K562 (cell line): ENCODE data around the gene INHBC. TPM values are rescaled to one million over a fixed set of nuclear protein-coding genes. Genes with fewer than 3 reads are reported as not detected.

Experiments used
- ATAC-seq: fragments of 200-7000 bp; cut with Tn5 transposase; 3 replicates; pipeline ENCODE4 v1.9.1; 2020; ENCODE audit warnings: moderate library complexity
- BruUV-seq: library from RNA; stranded (reverse); fragments of 400-500 nt; replicated peaks from 2 replicates; lab custom pipeline; 2021; lab: Mats Ljungman, UMichigan
- CTCF ChIA-PET: fragments of 300-600 bp; formaldehyde crosslinking; extraction: SDS; loops from one replicate; lab custom pipeline; 2021; ENCODE audit warnings: low intra/inter-chr PET ratio; lab: Yijun Ruan, JAX
- POLR2A ChIA-PET: fragments of 300-600, 350-650 bp; sonication (Branson Sonifier 250); formaldehyde crosslinking; extraction: SDS; loops from one replicate; lab custom pipeline; 2021; ENCODE audit warnings: antibody characterized with exemption, inconsistent platforms; lab: Yijun Ruan, JAX
- DNase-seq, 4 experiments: peaks; one replicate each; pipeline versions ENCODE4 v3.0.0 to v3.0.0-alpha.2; 2011 to 2018; ENCODE audit warnings: low spot score in 3 of 4, mixed read lengths in 3 of 4; ENCODE audit errors: extremely low read depth in 1 of 4
- FAIRE-seq: peaks from 2 replicates; lab custom pipeline; 2011; peaks lifted over from hg19 to GRCh38; lab: Jason Lieb, UNC
- H2AFZ ChIP-seq: 2 replicates; pipeline ENCODE4 v1.6.0; 2011; ENCODE audit warnings: low read depth, low read length, control low read depth, inconsistent platforms
- H3K27ac ChIP-seq: fragments of 200-600 bp; 3 replicates; pipeline ENCODE4 v1.8.0; 2011; ENCODE audit warnings: low read depth, mild to moderate bottlenecking, control low read depth, inconsistent platforms, low read length, moderate library complexity, mixed read lengths; ENCODE audit errors: extremely low read depth
- H3K27me3 ChIP-seq, 2 experiments: fragments of 300-600 bp in 1 of 2; 2 replicates in 1 of 2; 3 replicates in 1 of 2; pipeline versions ENCODE4 v1.6.0 to v1.8.0; 2011; ENCODE audit warnings: inconsistent platforms in 2 of 2, low read length in 2 of 2, mild to moderate bottlenecking in 1 of 2, mixed read lengths in 1 of 2, moderate library complexity in 1 of 2; ENCODE audit not compliant: control insufficient read depth in 2 of 2, insufficient read depth in 2 of 2
- H3K36me3 ChIP-seq: fragments of 300-600 bp; 3 replicates; pipeline ENCODE4 v1.8.0; 2011; ENCODE audit warnings: mild to moderate bottlenecking, low read length, inconsistent platforms; ENCODE audit not compliant: control insufficient read depth, insufficient read depth
- H3K4me1 ChIP-seq, 2 experiments: fragments of 200-600 bp in 1 of 2; replicated peaks in 1 of 2; 2 replicates in 1 of 2; 3 replicates in 1 of 2; pipeline versions ENCODE4 v1.5.1 to v1.8.0; 2011; ENCODE audit warnings: inconsistent platforms in 2 of 2, low read length in 2 of 2, mild to moderate bottlenecking in 1 of 2, mixed read lengths in 1 of 2, moderate library complexity in 1 of 2; ENCODE audit not compliant: control insufficient read depth in 2 of 2, insufficient read depth in 2 of 2
- H3K4me2 ChIP-seq: 2 replicates; pipeline ENCODE4 v1.6.1; 2011; ENCODE audit warnings: low read length, control low read depth, inconsistent platforms, mixed read lengths; ENCODE audit not compliant: insufficient read depth
- H3K4me3 ChIP-seq: fragments of 200-600 bp; sonication (generic), shearing (Covaris generic); 2 replicates; pipeline ENCODE4 v1.5.1; 2016; ENCODE audit warnings: control low read depth, inconsistent platforms
- H3K79me2 ChIP-seq: fragments of 200-600 bp; 3 replicates; pipeline ENCODE4 v1.8.0; 2011; ENCODE audit warnings: low read length, inconsistent platforms; ENCODE audit not compliant: control insufficient read depth, insufficient read depth
- H3K9ac ChIP-seq, 2 experiments: 2 replicates each; pipeline versions ENCODE4 v1.6.0 to v1.6.1; 2011; ENCODE audit warnings: low read depth in 2 of 2, low read length in 2 of 2, control low read depth in 1 of 2, inconsistent platforms in 1 of 2, mild to moderate bottlenecking in 1 of 2, mixed read lengths in 1 of 2; ENCODE audit not compliant: insufficient read depth in 1 of 2
- H3K9me1 ChIP-seq: one replicate; pipeline ENCODE4 v1.6.0; 2011; ENCODE audit warnings: inconsistent platforms, mild to moderate bottlenecking, low read length, moderate library complexity; ENCODE audit not compliant: control insufficient read depth, insufficient read depth
- H3K9me3 ChIP-seq: replicated peaks from 2 replicates; pipeline ENCODE4 v1.5.1; 2011; ENCODE audit warnings: low read depth, low read length, inconsistent platforms; ENCODE audit not compliant: control insufficient read depth, insufficient read depth
- H4K20me1 ChIP-seq: replicated peaks from 2 replicates; pipeline ENCODE4 v1.6.1; 2011; ENCODE audit warnings: low read length, inconsistent platforms, mixed read lengths; ENCODE audit not compliant: control insufficient read depth, insufficient read depth
- CBX3 ChIP-seq, 2 experiments: IDR thresholded peaks; 1 replicate in 1 of 2; 2 replicates in 1 of 2; pipeline ENCODE4 v1.6.1; 2012; ENCODE audit warnings: inconsistent platforms in 2 of 2, low read length in 2 of 2, borderline replicate concordance in 1 of 2, control low read depth in 1 of 2
- CREB1 ChIP-seq, 2 experiments: sonication (generic) in 1 of 2; formaldehyde crosslinking in 1 of 2; IDR thresholded peaks; 2 replicates each; pipeline versions ENCODE4 v1.6.1 to v1.8.0; 2012 to 2022; ENCODE audit warnings: inconsistent platforms in 1 of 2, mild to moderate bottlenecking in 1 of 2, missing genetic modification reagents in 1 of 2, moderate library complexity in 1 of 2
- NCOA1 ChIP-seq: fragments of 450-650 bp; IDR thresholded peaks from 2 replicates; pipeline ENCODE4 v1.6.1; 2016; ENCODE audit warnings: low read depth
- SMC3 ChIP-seq: conservative IDR thresholded peaks from 2 replicates; pipeline ENCODE4 v1.6.1; 2011; ENCODE audit warnings: low read depth, low read length, improper control_type of control experiment; ENCODE audit not compliant: insufficient read depth
- YBX1 ChIP-seq: fragments of 450-650 bp; IDR thresholded peaks from 2 replicates; pipeline ENCODE4 v1.7.1; 2016; ENCODE audit warnings: mild to moderate bottlenecking
- ZBTB11 ChIP-seq, 3 experiments: fragments of 200-800 bp in 1 of 3; fragments of 250-450 bp in 1 of 3; fragments of 450-650 bp in 1 of 3; sonication (Bioruptor Pico) in 1 of 3; sonication (Bioruptor generic) in 1 of 3; formaldehyde crosslinking in 1 of 3; IDR thresholded peaks; 2 replicates each; pipeline versions ENCODE4 v1.6.1 to v1.8.0; 2016 to 2022; ENCODE audit warnings: mild to moderate bottlenecking in 2 of 3, missing genetic modification characterization in 2 of 3, missing compliant biosample characterization in 1 of 3, moderate library complexity in 1 of 3
- ZBTB17 ChIP-seq: fragments of 450-650 bp; formaldehyde crosslinking; IDR thresholded peaks from 2 replicates; pipeline ENCODE4 v1.4.0; 2020; ENCODE audit warnings: mild to moderate bottlenecking
- ZBTB33 ChIP-seq: sonication (generic); formaldehyde crosslinking; IDR thresholded peaks from 2 replicates; pipeline ENCODE4 v1.8.1; 2023; ENCODE audit warnings: mild to moderate bottlenecking, missing genetic modification reagents
- ZNF696 ChIP-seq: fragments of 250-450 bp; sonication (Bioruptor Pico); conservative IDR thresholded peaks from 2 replicates; pipeline ENCODE4 v1.4.0; 2020; ENCODE audit warnings: mild to moderate bottlenecking, moderate library complexity
- ZSCAN32 ChIP-seq: fragments of 450-650 bp; formaldehyde crosslinking; IDR thresholded peaks from 2 replicates; pipeline ENCODE4 v1.4.0; 2020; ENCODE audit warnings: mild to moderate bottlenecking, moderate library complexity
- WGBS: fragments of 100-300 bp; shearing (Covaris generic); methylation state at CpG from one replicate; pipeline ENCODE4 v1.1.6; 2016; ENCODE audit warnings: low coverage, mixed read lengths; ENCODE audit not compliant: insufficient coverage; ENCODE audit errors: missing lambda C conversion rate; 5-methylcytosine and 5-hydroxymethylcytosine counted together
- in situ Hi-C: fragments of 300-500 bp; cut with MboI; formaldehyde crosslinking; loops from 4 replicates; pipeline ENCODE4 v1.15.0; 2018; ENCODE audit warnings: inconsistent platforms, mixed read lengths
- intact Hi-C: fragments of 100-400 bp; cut with micrococcal nuclease; formaldehyde crosslinking; loops from 2 replicates; pipeline ENCODE4 v1.14.2; 2022
- polyA plus RNA-seq, 8 experiments: library from polyadenylated mRNA; depleted of rRNA in 4 of 8; stranded (reverse) in 5 of 8; unstranded in 3 of 8; fragments of >200 nt; fragmentation: Nextera tagmentation in 2 of 8; fragmentation: Illumina TruSeq in 1 of 8; extraction: Ambion mirVana in 2 of 8; extraction: Trizol in 1 of 8; gene quantifications; 2 replicates each; pipeline versions ENCODE4 v1.2.1 to v1.2.3, GENCODE V29; 2011 to 2014; ENCODE audit warnings: inconsistent platforms in 1 of 8, missing spikeins in 1 of 8
- total RNA-seq, 7 experiments: library from RNA; depleted of rRNA in 6 of 7; stranded (reverse); fragments of >200 nt in 6 of 7; fragmentation: Illumina TruSeq in 2 of 7; extraction: Trizol in 2 of 7; gene quantifications; 2 replicates each; pipeline versions ENCODE4 v1.2.1 to v1.2.3, GENCODE V29; 2011 to 2021; ENCODE audit warnings: low replicate concordance in 1 of 7

The INHBC gene
- total and polyA plus RNA-seq, 9 of the 15 experiments (the other 6 are each of a cell fraction or from before 2014, with no cell fraction given) = 0.07 to 0.24 (median 0.15) TPM; not detected in 4

- peaks cover 10% of the 10 kb centered on the region; the same call in 2 of the 3 replicates for H3K36me3 ChIP-seq
- no peak overlapping the region for H3K27ac ChIP-seq
- intact Hi-C loops = no loop called here
- no TSS peak for BruUV-seq
- FAIRE-seq (no peak), ATAC-seq (no peak), DNase-seq (no peak)
- ChIA-PET POLR2A (interaction anchor here (1.7 kb wide), 1 partner anchor 20 kb away, joined by 6 read pairs; no protein-coding TSS in a partner anchor), CTCF (no interaction called here)
- H3K27me3 ChIP-seq = no peaks in the 10 kb centered on the region
- H3K9ac ChIP-seq = no peak overlapping the region; a peak in 1 of 4 replicates
- 91% methylated on average over 2 of the region's 2 CpGs for WGBS
- no peak overlapping the region for H3K4me3 ChIP-seq
- H2AFZ ChIP-seq = no peak overlapping the region
- in situ Hi-C loops = no loop called here
- H3K4me1 ChIP-seq = peaks cover 0 to 9% of the 10 kb centered on the region in 2 experiments; a peak in 2 of 5 replicates
- no peaks in the 10 kb centered on the region for H3K79me2 ChIP-seq
- H3K9me3 ChIP-seq = no peaks in the 10 kb centered on the region
- no peaks in the 10 kb centered on the region for H4K20me1 ChIP-seq
- TF ChIP-seq ZNF696 (CRISPR knock-in tag) (no peak), CBX3 (IDR thresholded peaks at IDR 0.05; ENCODE audit: borderline replicate concordance in 1 of 2, low read length in 2 of 2) (no peak), CREB1 (IDR thresholded peaks at IDR 0.05) (no peak), CREB1 (CRISPR knock-in tag; IDR thresholded peaks at IDR 0.05) (no peak), SMC3 (no peak), NCOA1 (no peak)
- TF ChIP-seq, all 486 proteins: peak for 0
- no peaks in the 10 kb centered on the region for H3K9me1 ChIP-seq
- no peak overlapping the region for H3K4me2 ChIP-seq
These were observed 44.4 kb upstream of the INHBC start for GRCh38 chr12:57390174-57390573.

DNA sequence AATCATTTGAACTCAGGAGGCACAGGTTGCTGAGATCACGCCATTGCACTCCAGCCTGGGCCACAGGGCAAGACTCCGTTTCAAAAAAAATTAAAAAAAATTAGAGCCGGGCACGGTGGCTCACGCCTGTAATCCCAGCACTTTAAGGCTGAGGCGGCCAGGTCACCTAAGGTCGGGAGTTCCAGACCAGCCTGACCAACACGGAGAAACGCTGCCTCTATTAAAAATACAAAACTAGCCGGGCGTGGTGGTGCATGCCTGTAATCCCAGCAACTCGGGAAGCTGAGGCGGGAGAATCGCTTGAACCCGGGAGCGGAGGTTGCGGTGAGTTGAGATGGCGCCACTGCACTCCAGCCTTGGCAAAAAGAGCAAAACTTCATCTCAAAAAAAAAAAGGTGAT lies 39.5 kb upstream of the INHBC start:
- no peak overlapping the region for H2AFZ ChIP-seq
- no peak overlapping the region for H3K27ac ChIP-seq
- no peak overlapping the region for H3K9ac ChIP-seq
- 93% methylated on average over 18 of the region's 18 CpGs for WGBS
- peaks cover 13% of the 10 kb centered on the region; the same call in 2 of the 3 replicates for H3K36me3 ChIP-seq
- CTCF ChIA-PET = no interaction called here
- no peaks in the 10 kb centered on the region; a peak in 1 of 5 replicates for H3K4me1 ChIP-seq
- H3K4me3 ChIP-seq = no peak overlapping the region
- FAIRE-seq (no peak), DNase-seq (no peak), ATAC-seq (no peak)
- in situ Hi-C loops = no loop called here
- no peak overlapping the region for H3K4me2 ChIP-seq
- no peaks in the 10 kb centered on the region for H4K20me1 ChIP-seq
- H3K9me3 ChIP-seq = no peaks in the 10 kb centered on the region
- 0 out of 3 replicates have a peak, but pooled peaks cover 3% of the 10 kb centered on the region for H3K79me2 ChIP-seq
- H3K9me1 ChIP-seq = no peaks in the 10 kb centered on the region
- H3K27me3 ChIP-seq = no peaks in the 10 kb centered on the region
- intact Hi-C loops = no loop called here
- BruUV-seq = no TSS peak
- POLR2A ChIA-PET = interaction anchor here (0.5 kb wide), 1 partner anchor 46 kb away, joined by 3 read pairs; no protein-coding TSS in a partner anchor
- TF ChIP-seq ZBTB11 (CRISPR knock-in tag; IDR thresholded peaks at IDR 0.05) = no peak
- 0 out of 2 replicates have a peak, but pooled peaks have one; percentile 42 for TF ChIP-seq ZBTB33 (CRISPR knock-in tag)
- no peak for TF ChIP-seq YBX1
- no peak for TF ChIP-seq ZSCAN32 (CRISPR knock-in tag)
- TF ChIP-seq ZBTB17 = no peak
